ENCODE measurements around the gene BMAL1. TPM values are rescaled to one million over a fixed set of nuclear protein-coding genes. Genes with fewer than 3 reads are reported as not detected.

BMAL1 gene
- total RNA-seq, 4 donors from 2014 or later, result 27.7 to 81.8 (median 41.0) TPM

GRCh38 chr11:13427440-13427839 is 149.8 kb downstream of the BMAL1 start:
- no peak for DNase-seq
- in situ Hi-C loops (cut with MboI; ENCODE audit: low sequenced_read_pairs in 4 of 4) (no loop called here), intact Hi-C loops (cut with DNase I; ENCODE audit: low total_unique reads) (no loop called here)
- H3K27me3 ChIP-seq, result no peaks in the 10 kb centered on the region
- no peak overlapping the region for H3K27ac ChIP-seq
- no peak for ATAC-seq
- TF ChIP-seq CTCF (IDR thresholded peaks at IDR 0.05 in 4 of 5, conservative IDR thresholded peaks at IDR 0.05 in 1 of 5) (no peak), POLR2A (IDR thresholded peaks at IDR 0.05) (no peak)
- H3K36me3 ChIP-seq, result no peaks in the 10 kb centered on the region
- peaks cover 0 to 4% (median 0%) of the 10 kb centered on the region in 3 donors for H3K9me3 ChIP-seq
- peaks cover 4 to 18% of the 10 kb centered on the region in 2 donors for H3K4me1 ChIP-seq
- H3K4me3 ChIP-seq, result no peak overlapping the region

- Histone ChIP-seq H3K27me3 (no peaks in the 10 kb centered on the region), H3K4me1 (peaks cover 5 to 22% of the 10 kb centered on the region in 2 donors), H3K27ac (no peak overlapping the region), H3K36me3 (no peaks in the 10 kb centered on the region), H3K9me3 (peaks cover 0 to 4% (median 0%) of the 10 kb centered on the region in 3 donors), H3K4me3 (no peak overlapping the region)
- no peak for TF ChIP-seq POLR2A (IDR thresholded peaks at IDR 0.05)
- TF ChIP-seq CTCF (IDR thresholded peaks at IDR 0.05 in 4 of 5, conservative IDR thresholded peaks at IDR 0.05 in 1 of 5), result no peak
- in situ Hi-C loops (cut with MboI; ENCODE audit: low sequenced_read_pairs in 4 of 4) (no loop called here), intact Hi-C loops (cut with DNase I; ENCODE audit: low total_unique reads) (no loop called here)
- DNase-seq (no peak), ATAC-seq (no peak)
Observed at GRCh38 chr11:13429288-13429687, 151.7 kb downstream of the BMAL1 start.

- intact Hi-C loops (cut with DNase I; ENCODE audit: low total_unique reads), result no loop called here
- no peak for DNase-seq
- no peak for ATAC-seq
- Histone ChIP-seq H3K9me3 (peaks cover 0 to 4% (median 0%) of the 10 kb centered on the region in 3 donors), H3K27ac (no peak overlapping the region), H3K36me3 (no peaks in the 10 kb centered on the region), H3K27me3 (no peaks in the 10 kb centered on the region), H3K4me1 (peaks cover 5 to 17% of the 10 kb centered on the region in 2 donors), H3K4me3 (no peak overlapping the region)
- TF ChIP-seq CTCF (IDR thresholded peaks at IDR 0.05 in 4 of 5, conservative IDR thresholded peaks at IDR 0.05 in 1 of 5), result no peak
- no peak for TF ChIP-seq POLR2A (IDR thresholded peaks at IDR 0.05)
- in situ Hi-C loops (cut with MboI; ENCODE audit: low sequenced_read_pairs in 4 of 4), result no loop called here
Observed at GRCh38 chr11:13429836-13430235, 152.2 kb downstream of the BMAL1 start.

GRCh38 chr11:13433437-13433836 is 155.8 kb downstream of the BMAL1 start:
- intact Hi-C loops (cut with DNase I; ENCODE audit: low total_unique reads), result no loop called here

More at GRCh38 chr11:13433437-13433836, 155.8 kb downstream of the BMAL1 start:
- Histone ChIP-seq H3K4me1 (peaks cover 5 to 14% of the 10 kb centered on the region in 2 donors), H3K27ac (no peak overlapping the region), H3K4me3 (no peak overlapping the region), H3K36me3 (no peaks in the 10 kb centered on the region), H3K27me3 (no peaks in the 10 kb centered on the region), H3K9me3 (peaks cover 0 to 2% (median 0%) of the 10 kb centered on the region in 3 donors)
- TF ChIP-seq CTCF (IDR thresholded peaks at IDR 0.05 in 4 of 5, conservative IDR thresholded peaks at IDR 0.05 in 1 of 5) (no peak), POLR2A (IDR thresholded peaks at IDR 0.05) (no peak)
- in situ Hi-C loops (cut with MboI; ENCODE audit: low sequenced_read_pairs in 4 of 4), result no loop called here
- ATAC-seq (no peak), DNase-seq (no peak)

Measured in gastrocnemius medialis (tissue), 4 donors.